Measurements from ENCODE around the gene NMRAL1. TPM values are rescaled to one million over a fixed set of nuclear protein-coding genes. Genes with fewer than 3 reads are reported as not detected.

NMRAL1 gene
- total RNA-seq, 4 donors from 2014 or later, result 55.5 to 61.8 (median 57.7) TPM

- H3K36me3 ChIP-seq, result peaks cover 0 to 15% (median 0%) of the 10 kb centered on the region in 3 donors
- peaks cover 0 to 58% (median 20%) of the 10 kb centered on the region in 4 donors for H3K4me1 ChIP-seq
- no peaks in the 10 kb centered on the region for H3K27me3 ChIP-seq
- no peak for DNase-seq (ENCODE audit: low spot score in 2 of 2)
- TF ChIP-seq EP300 (IDR thresholded peaks at IDR 0.05) (no peak), POLR2A (IDR thresholded peaks at IDR 0.05) (no peak)
- TF ChIP-seq, protein P1, sequence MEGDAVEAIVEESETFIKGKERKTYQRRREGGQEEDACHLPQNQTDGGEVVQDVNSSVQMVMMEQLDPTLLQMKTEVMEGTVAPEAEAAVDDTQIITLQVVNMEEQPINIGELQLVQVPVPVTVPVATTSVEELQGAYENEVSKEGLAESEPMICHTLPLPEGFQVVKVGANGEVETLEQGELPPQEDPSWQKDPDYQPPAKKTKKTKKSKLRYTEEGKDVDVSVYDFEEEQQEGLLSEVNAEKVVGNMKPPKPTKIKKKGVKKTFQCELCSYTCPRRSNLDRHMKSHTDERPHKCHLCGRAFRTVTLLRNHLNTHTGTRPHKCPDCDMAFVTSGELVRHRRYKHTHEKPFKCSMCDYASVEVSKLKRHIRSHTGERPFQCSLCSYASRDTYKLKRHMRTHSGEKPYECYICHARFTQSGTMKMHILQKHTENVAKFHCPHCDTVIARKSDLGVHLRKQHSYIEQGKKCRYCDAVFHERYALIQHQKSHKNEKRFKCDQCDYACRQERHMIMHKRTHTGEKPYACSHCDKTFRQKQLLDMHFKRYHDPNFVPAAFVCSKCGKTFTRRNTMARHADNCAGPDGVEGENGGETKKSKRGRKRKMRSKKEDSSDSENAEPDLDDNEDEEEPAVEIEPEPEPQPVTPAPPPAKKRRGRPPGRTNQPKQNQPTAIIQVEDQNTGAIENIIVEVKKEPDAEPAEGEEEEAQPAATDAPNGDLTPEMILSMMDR (IDR thresholded peaks at IDR 0.05), result no peak
- no peak overlapping the region for H3K4me3 ChIP-seq
- H3K27ac ChIP-seq, result no peak overlapping the region
- WGBS, 2 donors, result 97% methylated on average over 4 of the region's 4 CpGs
- no peaks in the 10 kb centered on the region for H3K9me3 ChIP-seq
Measured at GRCh38 chr16:4499196-4499555, 24.8 kb upstream of the NMRAL1 start.

- Histone ChIP-seq H3K4me3 (no peak overlapping the region), H3K9me3 (no peaks in the 10 kb centered on the region), H3K27me3 (no peaks in the 10 kb centered on the region), H3K4me1 (peaks cover 0 to 55% (median 17%) of the 10 kb centered on the region in 4 donors), H3K27ac (no peak overlapping the region), H3K36me3 (peaks cover 0 to 16% (median 0%) of the 10 kb centered on the region in 3 donors)
- no peak for DNase-seq (ENCODE audit: low spot score in 2 of 2)
- TF ChIP-seq, protein P1 (IDR thresholded peaks at IDR 0.05), result no peak
- TF ChIP-seq POLR2A (IDR thresholded peaks at IDR 0.05), result no peak
- no peak for TF ChIP-seq EP300 (IDR thresholded peaks at IDR 0.05)
- 77 to 80% methylated on average over 8 of the region's 8 CpGs for WGBS, 2 donors
Measured at GRCh38 chr16:4498546-4499195, 24.2 kb upstream of the NMRAL1 start.

DNA sequence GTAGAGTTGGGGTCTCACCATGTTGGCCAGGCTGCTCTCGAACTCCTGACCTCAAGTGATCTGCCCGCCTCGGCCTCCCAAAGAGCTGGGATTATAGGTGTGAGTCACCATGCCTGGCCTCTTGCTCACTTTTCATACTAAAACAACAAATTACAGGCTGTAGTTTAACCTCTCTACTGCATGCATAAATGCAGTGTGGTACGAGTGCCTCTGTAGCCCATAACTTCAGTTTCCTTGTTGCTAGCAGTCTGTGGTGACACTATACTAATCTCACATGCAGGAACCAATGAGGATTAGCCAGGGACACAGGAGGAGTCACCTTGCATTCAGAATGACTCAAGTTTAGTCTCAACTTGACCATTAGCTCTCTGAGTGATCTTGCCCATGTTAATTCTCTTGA lies 21.9 kb upstream of the NMRAL1 start:
- Histone ChIP-seq H3K27ac (no peak overlapping the region), H3K36me3 (peaks cover 0 to 28% (median 0%) of the 10 kb centered on the region in 3 donors), H3K4me1 (peaks cover 0 to 35% (median 13%) of the 10 kb centered on the region in 4 donors), H3K4me3 (no peak overlapping the region), H3K9me3 (no peaks in the 10 kb centered on the region), H3K27me3 (no peaks in the 10 kb centered on the region)
- TF ChIP-seq, protein P1 (IDR thresholded peaks at IDR 0.05), result no peak
- 81 to 87% methylated on average over 4 of the region's 4 CpGs for WGBS, 2 donors
- DNase-seq (ENCODE audit: low spot score in 2 of 2), result no peak

DNA sequence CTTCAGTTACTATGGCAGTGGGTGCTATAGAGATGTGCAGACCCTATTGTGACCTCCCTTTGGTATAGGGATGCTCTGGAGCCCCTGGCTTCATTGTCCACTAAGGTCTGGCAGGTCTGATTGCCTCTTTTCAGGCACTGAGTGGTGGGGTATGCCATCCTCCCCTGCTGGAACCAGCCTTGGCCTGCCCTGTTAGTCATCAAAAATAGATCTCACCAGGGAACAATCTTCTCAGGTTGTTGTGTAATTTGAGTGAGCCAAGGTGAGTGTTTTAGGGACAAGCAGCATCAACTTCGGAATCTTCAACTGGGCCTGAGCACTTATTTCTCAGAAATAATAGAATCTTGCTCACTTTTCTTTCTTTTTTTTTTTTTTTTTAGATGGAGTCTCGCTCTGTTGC lies 21.3 kb upstream of the NMRAL1 start:
- Histone ChIP-seq H3K36me3 (peaks cover 0 to 28% (median 0%) of the 10 kb centered on the region in 3 donors), H3K4me3 (no peak overlapping the region), H3K27me3 (no peaks in the 10 kb centered on the region), H3K27ac (no peak overlapping the region), H3K9me3 (no peaks in the 10 kb centered on the region), H3K4me1 (peaks cover 0 to 29% (median 9%) of the 10 kb centered on the region in 4 donors)
- TF ChIP-seq EP300 (IDR thresholded peaks at IDR 0.05), result no peak
- TF ChIP-seq POLR2A (IDR thresholded peaks at IDR 0.05), result no peak
- TF ChIP-seq, protein P1 (IDR thresholded peaks at IDR 0.05), result no peak
- WGBS, 2 donors, result 95 to 96% methylated on average over 2 of the region's 2 CpGs
- DNase-seq (ENCODE audit: low spot score in 2 of 2), result no peak

GRCh38 chr16:4494746-4495490 lies 20.5 kb upstream of the NMRAL1 start:
- no peak for TF ChIP-seq POLR2A (IDR thresholded peaks at IDR 0.05)
- TF ChIP-seq, protein P1 (IDR thresholded peaks at IDR 0.05), result no peak
- no peak for TF ChIP-seq EP300 (IDR thresholded peaks at IDR 0.05)
- no peaks in the 10 kb centered on the region for H3K9me3 ChIP-seq
- WGBS, 2 donors, result 76 to 84% methylated on average over 6 of the region's 6 CpGs
- no peak overlapping the region for H3K4me3 ChIP-seq
- H3K27me3 ChIP-seq, result no peaks in the 10 kb centered on the region
- H3K27ac ChIP-seq, result no peak overlapping the region
- peaks cover 0 to 21% (median 2%) of the 10 kb centered on the region in 4 donors for H3K4me1 ChIP-seq
- H3K36me3 ChIP-seq, result peaks cover 0 to 28% (median 0%) of the 10 kb centered on the region in 3 donors
- DNase-seq (ENCODE audit: low spot score in 2 of 2), result no peak
